ENCODE data around the gene GSTT4.

GRCh38 chr22:24006914-24007214, 1.6 kb upstream of the GSTT4 start:
- TF ChIP-seq SUZ12 (IDR thresholded peaks at IDR 0.05; ENCODE audit: extremely low read depth, insufficient read depth, insufficient read length) (no peak), YY1 (IDR thresholded peaks at IDR 0.05; ENCODE audit: insufficient read depth, insufficient read length) (no peak)

Measured in NT2/D1 (cell line).